CD4-positive, alpha-beta T cell treated with Interleukin-12 subunit alpha and Interleukin-12 subunit beta, for 1 hour (primary cell): ENCODE results near the gene MAGEB2.
"Not testable (repeated sequence)": the region's sequence is repeated elsewhere in the genome, so short reads cannot be mapped to it uniquely, and the experiment has no call there.

Experiments used
- DNase-seq: peaks from one replicate; pipeline ENCODE4 v3.0.0-alpha.2; 2020

MAGEB2 gene, protein sequence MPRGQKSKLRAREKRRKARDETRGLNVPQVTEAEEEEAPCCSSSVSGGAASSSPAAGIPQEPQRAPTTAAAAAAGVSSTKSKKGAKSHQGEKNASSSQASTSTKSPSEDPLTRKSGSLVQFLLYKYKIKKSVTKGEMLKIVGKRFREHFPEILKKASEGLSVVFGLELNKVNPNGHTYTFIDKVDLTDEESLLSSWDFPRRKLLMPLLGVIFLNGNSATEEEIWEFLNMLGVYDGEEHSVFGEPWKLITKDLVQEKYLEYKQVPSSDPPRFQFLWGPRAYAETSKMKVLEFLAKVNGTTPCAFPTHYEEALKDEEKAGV

DNA sequence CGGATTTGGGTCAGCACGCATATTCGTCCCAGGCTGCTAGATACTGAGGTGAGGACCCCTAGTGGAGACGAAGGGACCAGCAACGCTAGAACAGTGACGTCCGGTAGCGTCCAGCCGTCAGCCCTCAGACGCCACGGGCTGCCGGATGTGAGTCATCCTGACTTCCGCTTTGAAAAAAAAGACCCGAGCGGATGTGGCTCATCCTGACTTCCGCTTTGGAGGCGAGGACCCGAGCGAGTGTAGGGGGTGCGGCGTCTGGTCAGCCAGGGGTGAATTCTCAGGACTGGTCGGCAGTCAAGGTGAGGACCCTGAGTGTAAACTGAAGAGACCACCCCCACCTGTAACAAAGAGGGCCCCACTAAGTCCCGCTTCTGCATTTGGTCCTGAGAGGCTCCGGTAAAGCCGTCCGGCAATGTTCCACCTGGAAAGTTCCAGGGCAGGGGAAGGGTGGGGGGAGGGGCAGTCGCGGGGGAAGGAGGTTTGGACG, at the start of gene MAGEB2:
Gene MAGEB2 (plus strand): TSS at position 207 of the 487 bp plus-strand sequence. CDS start 3,018 bp downstream, outside the sequence.
- no peak for DNase-seq

DNA sequence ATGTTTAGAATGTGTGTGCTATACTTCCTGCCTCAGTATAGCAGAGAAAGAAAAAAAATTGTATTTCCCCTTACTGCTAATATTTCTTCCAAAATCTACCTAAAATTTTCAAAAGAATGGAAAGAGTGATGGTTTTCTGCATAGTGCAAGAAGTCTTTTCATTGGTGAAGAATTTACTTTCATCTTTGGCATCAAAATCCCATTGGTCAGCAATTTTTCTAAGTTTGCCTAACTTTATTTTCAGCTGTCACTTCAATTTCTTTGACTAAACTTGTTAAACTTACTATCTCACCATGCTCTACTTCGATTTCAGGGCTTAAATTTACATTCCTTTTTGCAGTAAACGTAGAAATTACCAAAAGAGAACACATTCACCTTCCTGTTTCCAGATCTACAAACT, 44.5 kb upstream of the MAGEB2 start:
- no peak for DNase-seq

DNA sequence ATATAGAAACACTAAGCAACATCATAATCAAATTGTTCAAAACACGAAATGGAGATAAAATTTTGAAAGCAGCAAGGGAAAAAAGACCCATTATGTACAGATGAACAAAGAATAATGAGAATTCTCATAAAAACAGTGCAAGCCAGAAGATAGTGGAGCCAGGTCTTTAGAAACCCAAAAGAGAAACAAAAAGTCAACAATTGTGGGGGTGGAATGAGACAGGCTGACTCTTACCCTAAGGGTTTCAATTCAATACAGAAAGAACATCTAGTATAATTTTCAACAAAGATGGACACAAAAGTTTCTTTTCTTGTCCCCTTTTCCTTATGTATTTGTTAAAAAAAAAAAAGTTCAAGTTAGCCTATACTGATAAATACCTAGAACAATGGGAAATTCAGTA, 34.0 kb upstream of the MAGEB2 start:
- DNase-seq, result no peak

DNA sequence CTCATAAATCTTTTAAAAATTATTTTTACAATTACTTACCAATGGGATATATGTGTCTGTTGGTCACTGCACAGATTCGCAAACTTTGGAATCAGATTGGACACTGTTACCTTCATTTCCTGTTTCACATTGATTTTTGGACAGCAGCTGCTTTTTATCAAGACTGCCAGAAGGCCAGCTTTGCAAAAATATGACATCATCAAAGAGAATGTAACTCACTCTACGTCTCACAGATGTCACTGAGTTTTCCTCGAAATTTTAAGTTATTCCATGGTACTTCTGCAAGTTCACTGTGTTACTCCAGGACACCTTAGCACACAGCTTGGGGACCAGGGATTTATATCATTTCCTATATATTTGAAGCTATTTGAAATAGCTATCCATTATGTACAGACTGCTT, 31.8 kb upstream of the MAGEB2 start:
- no peak for DNase-seq

DNA sequence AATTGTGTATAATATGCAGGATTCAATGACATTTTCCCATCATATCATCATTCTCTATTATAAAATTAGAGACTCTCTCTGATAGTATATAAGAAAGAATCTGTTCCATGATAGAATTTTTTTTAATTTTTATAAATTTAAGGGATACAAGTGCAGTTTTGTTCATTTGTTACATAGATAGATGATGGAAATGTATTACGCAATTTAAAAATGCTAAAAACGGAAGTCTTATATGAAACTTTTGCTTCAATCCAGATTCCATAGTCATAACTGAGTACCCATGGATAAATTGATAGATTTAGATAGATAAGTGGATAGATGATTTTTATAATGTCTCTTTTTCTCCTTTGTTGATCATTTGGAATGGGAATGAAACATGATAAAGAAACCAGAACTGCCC, 24.9 kb upstream of the MAGEB2 start:
- no peak for DNase-seq

DNA sequence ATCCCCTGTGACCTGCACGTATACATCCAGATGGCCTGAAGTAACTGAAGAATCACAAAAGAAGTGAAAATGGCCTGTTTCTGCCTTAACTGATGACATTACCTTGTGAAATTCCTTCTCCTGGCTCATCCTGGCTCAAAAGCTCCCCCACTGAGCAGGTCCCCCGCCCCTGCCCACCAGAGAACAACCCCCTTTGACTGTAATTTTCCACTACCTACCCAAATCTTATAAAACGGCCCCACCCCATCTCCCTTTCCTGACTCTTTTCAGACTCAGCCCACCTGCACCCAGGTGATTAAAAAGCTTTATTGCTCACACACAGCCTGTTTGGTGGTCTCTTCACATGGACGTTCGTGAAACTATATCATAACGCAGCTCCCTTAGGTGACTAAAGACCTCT, 21.5 kb upstream of the MAGEB2 start:
- not testable (repeated sequence) for DNase-seq

DNA sequence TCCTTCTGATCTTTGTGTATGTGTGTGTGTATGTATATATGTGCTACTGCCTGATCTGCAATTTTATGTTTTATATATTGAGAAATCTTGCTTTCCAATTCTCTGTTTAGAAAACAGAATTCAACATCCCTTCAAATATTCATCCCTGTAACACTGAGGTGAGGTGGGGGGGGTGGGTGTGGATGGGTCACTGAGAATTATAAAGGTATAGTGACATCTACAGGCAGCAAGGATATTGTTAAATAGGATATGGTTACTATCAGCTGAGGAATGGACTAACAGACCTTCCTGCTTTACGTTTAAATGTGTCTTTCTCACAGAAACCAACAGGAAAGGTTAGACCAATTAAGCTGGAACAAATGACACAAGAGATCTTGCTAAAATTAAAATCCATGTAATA, 19.0 kb upstream of the MAGEB2 start:
- DNase-seq, result no peak

DNA sequence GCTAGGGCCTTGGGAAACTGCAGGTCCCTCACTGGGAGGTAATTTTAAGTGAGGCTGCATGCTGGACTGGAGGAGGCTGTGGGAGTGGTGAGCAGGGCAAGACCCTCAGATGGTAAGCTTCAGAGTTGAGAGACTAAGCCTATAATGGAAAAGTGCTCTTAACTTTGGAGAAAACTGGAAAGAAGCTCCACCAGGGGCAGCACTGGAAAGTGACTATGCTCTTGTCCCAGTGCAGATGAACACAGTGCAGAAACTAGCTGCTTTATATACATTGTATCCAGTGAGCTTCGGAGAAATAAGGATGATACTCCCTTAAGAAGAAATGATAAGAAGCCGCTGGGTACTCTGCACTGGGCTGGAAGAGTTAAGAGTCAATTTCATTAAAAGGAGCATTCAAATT, 3.2 kb upstream of the MAGEB2 start:
- DNase-seq, result no peak

DNA sequence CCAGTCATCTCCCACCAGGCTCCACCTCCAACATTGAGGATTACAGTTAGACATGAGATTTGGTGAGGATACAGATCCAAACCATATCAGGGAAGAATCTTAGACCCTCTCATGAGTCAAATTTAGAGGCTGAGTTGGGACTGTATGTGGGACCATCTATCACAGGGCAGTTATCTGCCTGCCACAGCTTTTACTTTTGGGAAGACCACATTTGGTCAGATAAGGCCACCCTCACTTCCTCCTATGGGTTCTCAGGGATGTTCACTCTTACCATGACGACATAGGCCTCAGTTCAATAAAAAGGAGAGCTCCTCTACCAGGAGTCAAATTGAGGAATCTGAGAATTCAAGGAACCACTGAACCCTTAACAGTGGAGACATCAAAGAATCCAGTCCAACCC, 2.1 kb downstream of the MAGEB2 start:
- no peak for DNase-seq

DNA sequence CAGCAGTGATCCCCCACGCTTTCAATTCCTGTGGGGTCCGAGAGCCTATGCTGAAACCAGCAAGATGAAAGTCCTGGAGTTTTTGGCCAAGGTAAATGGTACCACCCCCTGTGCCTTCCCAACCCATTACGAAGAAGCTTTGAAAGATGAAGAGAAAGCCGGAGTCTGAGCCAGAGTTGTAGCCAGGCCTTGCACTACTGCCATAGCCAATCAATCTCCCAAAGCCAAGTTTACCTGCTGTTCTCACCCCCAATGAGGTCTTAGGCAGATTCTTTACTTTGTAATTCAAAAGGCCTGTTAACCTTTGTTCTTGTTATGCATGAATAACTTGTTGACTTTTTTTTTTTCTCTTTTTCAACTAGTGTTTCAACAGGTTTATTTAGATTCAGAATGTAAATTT, 4.0 kb downstream of the MAGEB2 start:
- no peak for DNase-seq

DNA sequence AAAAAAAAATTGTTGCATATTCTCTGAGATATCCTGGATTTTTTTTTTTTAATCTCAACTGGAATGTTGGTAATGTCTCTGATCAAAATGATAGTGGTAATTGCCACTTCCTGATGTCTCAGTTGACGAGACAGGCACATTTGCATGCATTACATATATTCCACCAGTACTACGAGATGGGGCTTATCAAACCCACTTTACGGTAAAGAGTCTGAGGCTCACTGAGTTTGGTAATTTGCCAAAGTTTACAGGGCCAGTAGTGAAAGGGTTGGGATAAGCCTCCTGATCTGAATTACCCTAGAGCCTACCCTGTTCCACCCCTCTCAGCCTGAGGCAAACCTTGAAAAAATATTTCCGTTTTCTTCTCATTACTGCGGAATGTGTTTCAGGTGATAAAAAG, 5.3 kb downstream of the MAGEB2 start:
- no peak for DNase-seq

DNA sequence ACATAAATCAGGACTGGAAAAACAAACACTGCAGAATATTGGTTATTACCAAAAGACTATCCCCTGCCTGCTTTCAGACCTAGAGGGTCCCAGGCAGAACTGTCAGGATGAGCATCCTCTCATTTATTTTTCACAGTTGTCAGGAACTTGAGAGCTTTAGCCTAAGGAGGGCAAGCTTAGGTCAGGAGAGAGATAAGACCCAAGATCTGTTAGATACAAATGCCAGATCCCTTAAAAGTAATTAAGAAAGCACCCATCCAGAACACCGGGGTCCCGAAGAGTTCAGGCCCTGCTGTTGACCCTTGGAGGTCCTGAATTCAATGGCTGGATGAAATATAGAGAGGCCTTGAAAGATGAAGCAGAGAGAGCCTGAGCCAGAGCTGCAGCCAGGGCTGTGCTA, 9.2 kb downstream of the MAGEB2 start:
- DNase-seq, result no peak

DNA sequence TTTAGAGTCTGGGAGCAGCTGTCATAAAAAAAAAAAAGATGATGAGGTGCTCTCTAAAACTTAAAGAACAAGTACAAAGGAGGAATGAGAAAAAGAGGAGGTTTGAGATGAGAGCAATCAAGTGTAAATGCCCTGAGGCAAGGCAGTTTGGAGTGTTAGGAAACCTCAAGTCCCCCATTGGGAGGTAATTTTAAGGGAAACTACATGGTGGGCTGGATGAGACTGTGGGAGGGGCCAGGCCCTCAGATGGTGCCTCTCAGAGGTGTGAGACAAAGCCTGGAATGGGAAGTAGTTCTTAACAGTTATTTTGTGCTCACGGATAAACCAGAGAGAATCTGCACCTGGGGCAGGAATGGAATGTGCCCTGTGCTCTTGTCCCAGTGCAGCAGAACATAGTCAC, 13.2 kb downstream of the MAGEB2 start:
- DNase-seq, result no peak

DNA sequence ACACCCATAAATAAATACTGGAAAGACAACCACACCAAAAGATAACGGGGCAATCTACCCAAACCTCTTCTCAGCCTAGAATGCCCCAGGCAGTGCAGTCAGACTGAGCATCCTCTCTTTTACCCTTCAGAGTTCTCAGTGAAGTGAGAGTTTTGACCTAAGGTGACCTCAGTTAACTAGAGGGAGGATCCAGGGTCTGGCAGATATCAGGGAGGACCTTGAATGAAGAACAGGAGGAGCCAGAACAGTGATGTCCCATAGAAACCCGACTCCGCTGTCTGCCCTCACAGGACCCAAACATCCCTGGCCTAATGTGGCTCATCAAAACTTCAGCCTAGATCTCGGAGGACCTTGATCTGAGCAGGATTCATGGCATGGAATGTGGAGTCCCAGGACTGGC, 15.0 kb downstream of the MAGEB2 start, which contains the start of gene MAGEB3:
Gene MAGEB3 (plus strand): TSS at position 263 of the 400 bp plus-strand sequence. CDS start 5,268 bp downstream, outside the sequence.
- DNase-seq, result no peak

DNA sequence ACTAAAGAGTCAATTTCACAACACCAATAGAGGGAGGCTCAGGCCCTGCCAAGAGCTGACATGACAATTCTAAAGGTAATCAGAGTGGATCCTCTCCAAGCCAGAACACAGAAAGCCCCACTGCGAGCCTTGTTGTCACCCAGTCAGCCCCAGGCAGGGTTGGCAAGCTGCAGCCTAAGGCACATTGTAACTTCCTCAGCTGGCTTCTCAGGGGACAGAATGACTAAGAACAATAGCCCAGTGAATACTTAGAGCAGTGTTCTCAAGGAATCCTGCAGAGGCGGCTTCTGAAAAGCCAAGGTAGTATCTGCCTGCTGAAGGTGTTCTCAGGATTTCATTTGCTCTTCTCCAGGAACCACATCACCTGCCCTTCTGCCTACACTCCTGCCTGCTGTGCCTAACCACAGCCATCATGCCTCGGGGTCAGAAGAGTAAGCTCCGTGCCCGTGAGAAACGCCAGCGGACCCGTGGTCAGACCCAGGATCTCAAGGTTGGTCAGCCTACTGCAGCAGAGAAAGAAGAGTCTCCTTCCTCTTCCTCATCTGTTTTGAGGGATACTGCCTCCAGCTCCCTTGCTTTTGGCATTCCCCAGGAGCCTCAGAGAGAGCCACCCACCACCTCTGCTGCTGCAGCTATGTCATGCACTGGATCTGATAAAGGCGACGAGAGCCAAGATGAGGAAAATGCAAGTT, 26.5 kb downstream of the MAGEB2 start, which contains the start of gene MAGEB4:
Gene MAGEB4 (plus strand): TSS at position 277 of the 692 bp plus-strand sequence. CDS start 136 bp downstream, at position 413.
- DNase-seq, result no peak

DNA sequence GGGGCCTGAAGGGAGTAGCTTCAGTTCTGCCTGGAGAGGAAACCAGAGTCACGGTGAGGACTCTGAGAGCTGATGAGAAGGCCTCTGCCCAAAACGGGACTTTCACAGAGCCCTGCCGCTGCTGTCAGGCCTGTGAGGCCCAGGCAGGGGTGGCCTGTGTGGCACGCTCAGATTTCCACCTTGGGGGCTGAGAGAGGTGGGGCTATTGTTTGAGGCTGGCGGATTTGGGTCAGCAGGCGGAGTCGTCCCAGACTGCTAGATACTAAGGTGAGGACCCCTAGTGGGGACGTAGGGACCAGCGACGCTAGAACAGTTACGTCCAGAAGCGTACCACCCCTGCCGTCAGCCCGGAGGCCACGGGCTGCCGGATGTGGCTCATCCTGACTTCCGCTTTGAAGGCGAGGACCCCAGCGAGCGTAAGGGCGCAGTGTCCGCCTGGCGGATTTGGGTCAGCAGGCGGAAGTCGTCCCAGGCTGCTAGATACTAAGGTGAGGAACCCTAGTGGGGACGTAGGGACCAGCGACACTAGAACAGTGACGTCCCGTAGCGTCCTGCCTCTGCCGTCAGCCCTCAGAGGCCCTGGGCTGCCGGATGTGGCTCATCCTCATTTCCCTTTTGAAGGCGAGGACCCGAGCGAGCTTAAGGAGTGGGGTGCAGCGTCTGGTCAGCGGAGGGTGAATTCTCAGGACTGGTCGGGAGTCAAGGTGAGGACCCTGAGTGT, 31.6 kb downstream of the MAGEB2 start, which contains the start of gene MAGEB1:
Gene MAGEB1 (plus strand): TSS at position 378 of the 721 bp plus-strand sequence. CDS start 3,348 bp downstream, outside the sequence.
- DNase-seq, result no peak

DNA sequence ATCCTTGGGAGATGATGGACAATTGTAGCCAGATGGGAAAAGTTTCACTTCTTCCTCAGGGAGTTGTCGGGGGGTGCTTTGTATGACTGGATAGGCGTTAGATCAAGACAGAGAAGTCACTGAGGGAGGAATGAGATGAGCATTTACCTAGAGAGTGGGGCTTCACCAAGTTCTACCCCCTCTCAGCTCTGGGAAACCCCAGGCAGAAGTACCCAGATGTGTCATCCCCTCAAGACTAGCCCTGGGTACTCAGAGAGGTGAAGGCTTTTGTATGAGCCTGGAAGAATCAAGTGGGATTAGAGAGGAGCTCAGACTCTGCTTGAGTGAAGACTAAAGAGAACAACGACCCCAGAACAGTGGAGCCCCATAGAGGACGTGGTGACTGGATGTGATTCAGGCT, 33.5 kb downstream of the MAGEB2 start:
- DNase-seq, result no peak

DNA sequence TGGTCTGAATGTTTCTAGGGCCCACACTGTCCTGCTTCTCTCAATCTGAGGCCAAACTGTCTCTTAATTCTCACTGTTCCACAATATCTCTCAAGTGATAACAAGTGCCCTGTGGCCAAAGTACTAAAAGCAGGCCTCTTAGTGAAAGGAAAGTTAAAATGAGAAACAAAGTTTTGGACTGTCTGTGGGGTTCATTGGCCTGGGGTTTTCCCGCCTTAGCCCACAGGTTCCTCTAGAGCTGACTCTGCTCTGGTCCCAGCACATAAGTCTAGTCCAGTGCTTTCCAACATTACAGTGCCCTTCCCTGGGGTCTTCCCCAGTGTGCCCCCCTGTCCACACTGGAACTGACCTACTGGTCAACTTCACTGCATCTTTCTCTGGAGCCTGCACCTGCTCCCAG, 37.9 kb downstream of the MAGEB2 start:
- DNase-seq, result no peak

DNA sequence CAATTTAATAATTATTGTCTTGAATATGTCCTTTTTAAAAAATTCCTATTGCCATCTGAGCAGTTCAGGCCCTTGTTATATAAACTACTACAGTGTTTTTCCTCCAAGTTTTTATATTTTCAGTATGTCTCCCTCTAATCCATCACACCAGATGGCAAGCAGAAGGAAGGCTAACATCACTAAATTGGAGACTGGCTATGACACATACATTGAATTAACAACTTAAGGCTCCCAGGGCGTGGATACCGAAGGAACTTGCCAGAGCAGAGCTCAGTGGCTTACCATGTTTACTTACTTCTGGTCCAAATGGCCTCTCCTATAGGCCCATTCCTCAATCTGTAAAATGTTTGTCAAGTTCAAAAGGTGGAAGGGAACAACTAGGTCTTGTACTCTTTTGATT, 44.6 kb downstream of the MAGEB2 start:
- no peak for DNase-seq

DNA sequence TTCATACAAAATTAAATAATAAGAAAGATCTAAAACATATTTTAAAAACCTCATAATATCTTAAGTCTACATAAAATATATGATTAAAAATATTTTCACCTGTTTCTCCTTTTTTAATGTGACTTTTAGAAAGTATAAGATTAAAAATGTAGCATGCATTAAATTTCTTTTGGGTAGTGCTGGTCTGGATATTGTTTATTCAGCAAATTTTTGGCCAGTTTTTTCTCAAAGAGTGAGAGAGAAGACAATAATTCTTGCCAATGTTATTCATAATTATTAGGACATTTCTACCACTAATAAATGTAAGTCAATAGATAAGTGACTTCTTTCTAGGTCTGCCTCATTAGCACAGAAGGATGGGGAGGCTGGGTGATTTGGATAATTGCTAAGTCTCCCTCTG, 45.6 kb downstream of the MAGEB2 start:
- no peak for DNase-seq

DNA sequence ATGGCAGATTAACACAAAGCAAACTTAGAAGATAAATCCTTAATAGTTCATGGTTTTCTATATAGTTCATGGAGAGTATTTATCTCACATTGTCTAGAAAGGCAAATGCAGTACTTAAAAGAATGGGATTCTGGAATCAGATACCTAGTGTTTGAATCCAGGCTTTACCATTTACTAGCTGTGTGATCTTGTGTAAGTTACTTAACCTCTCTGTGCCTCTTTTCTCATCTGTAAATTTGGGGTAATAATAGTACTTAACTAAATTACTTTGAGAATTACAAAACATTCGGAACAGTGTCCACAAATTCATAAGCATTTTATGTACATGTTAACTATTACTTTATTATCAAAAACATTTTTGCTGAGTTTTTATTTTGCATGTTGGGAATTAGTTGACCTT, 47.4 kb downstream of the MAGEB2 start:
- no peak for DNase-seq
